GM19452 (cell line): Measurements from ENCODE around the gene RNF187.

Experiments used
- ATAC-seq: cut with Tn5 transposase; IDR thresholded peaks from one replicate; pipeline ENCODE4 v1.9.1; 2021; ENCODE audit not compliant: unreplicated experiment

Gene RNF187

GRCh38 chr1:228543396-228543795 is 56.2 kb downstream of the RNF187 start:
- no peak for ATAC-seq

GRCh38 chr1:228544021-228544850 is 57.1 kb downstream of the RNF187 start:
- no peak for ATAC-seq

GRCh38 chr1:228544921-228545591 is 57.9 kb downstream of the RNF187 start:
- ATAC-seq = no peak
